ENCODE measurements around the gene TSPOAP1.

TSPOAP1 gene

GRCh38 chr17:58329035-58329809 is 627 bp upstream of the TSPOAP1 start:
- TF ChIP-seq CTCF (IDR thresholded peaks at IDR 0.05; ENCODE audit: low read depth, low read length): peak; percentile 29
- in situ Hi-C loops (cut with HindIII; ENCODE audit: low sequenced_read_pairs): no loop called here
- H3K4me3 ChIP-seq (ENCODE audit: low read depth, low read length): no peak overlapping the region
- no peak for DNase-seq (ENCODE audit: low read depth, low spot score)

- in situ Hi-C loops (cut with HindIII; ENCODE audit: low sequenced_read_pairs): no loop called here
- H3K4me3 ChIP-seq (ENCODE audit: low read depth, low read length): no peak overlapping the region
- DNase-seq (ENCODE audit: low read depth, low spot score): no peak
- TF ChIP-seq CTCF (IDR thresholded peaks at IDR 0.05; ENCODE audit: low read depth, low read length): no peak
These were observed 1.0 kb downstream of the TSPOAP1 start for GRCh38 chr17:58327363-58328194.

GRCh38 chr17:58326609-58327362 is 1.8 kb downstream of the TSPOAP1 start:
- DNase-seq (ENCODE audit: low read depth, low spot score): no peak
- in situ Hi-C loops (cut with HindIII; ENCODE audit: low sequenced_read_pairs): no loop called here
- no peak overlapping the region for H3K4me3 ChIP-seq (ENCODE audit: low read depth, low read length)
- no peak for TF ChIP-seq CTCF (IDR thresholded peaks at IDR 0.05; ENCODE audit: low read depth, low read length)

- no peak overlapping the region for H3K4me3 ChIP-seq (ENCODE audit: low read depth, low read length)
- TF ChIP-seq CTCF (IDR thresholded peaks at IDR 0.05; ENCODE audit: low read depth, low read length): no peak
- in situ Hi-C loops (cut with HindIII; ENCODE audit: low sequenced_read_pairs): no loop called here
- DNase-seq (ENCODE audit: low read depth, low spot score): no peak
These were observed 2.6 kb downstream of the TSPOAP1 start for GRCh38 chr17:58325976-58326468.

GRCh38 chr17:58325289-58325726 is 3.3 kb downstream of the TSPOAP1 start:
- H3K4me3 ChIP-seq (ENCODE audit: low read depth, low read length): no peak overlapping the region
- no peak for DNase-seq (ENCODE audit: low read depth, low spot score)
- in situ Hi-C loops (cut with HindIII; ENCODE audit: low sequenced_read_pairs): no loop called here
- TF ChIP-seq CTCF (IDR thresholded peaks at IDR 0.05; ENCODE audit: low read depth, low read length): no peak

Data from astrocyte of the spinal cord (primary cell).